Right renal cortex interstitium (tissue), 3 donors: ENCODE results near the gene USPL1. TPM values are rescaled to one million over a fixed set of nuclear protein-coding genes. Genes with fewer than 3 reads are reported as not detected.

ENCODE experiments used
- DNase-seq, 3 donors: peaks; one replicate each; pipeline ENCODE4 v3.0.0-alpha.2; 2013; ENCODE audit warnings: low read depth in 3 of 3, low spot score in 2 of 3
- polyA plus RNA-seq, 3 donors: library from polyadenylated mRNA; unstranded; fragments of 120-200 nt; gene quantifications; one replicate each; pipeline ENCODE4 v1.2.1, GENCODE V29; 2013; ENCODE audit not compliant: insufficient read length in 3 of 3

Gene USPL1
- polyA plus RNA-seq, 3 donors = 23.1 to 28.2 (median 24.7) TPM

GRCh38 chr13:30692113-30692512 lies 74.4 kb downstream of the USPL1 start:
- DNase-seq = no peak

GRCh38 chr13:30696278-30697176 lies 78.8 kb downstream of the USPL1 start:
- no peak for DNase-seq

GRCh38 chr13:30697177-30697953 lies 79.6 kb downstream of the USPL1 start:
- no peak for DNase-seq

- no peak for DNase-seq
These were observed 80.3 kb downstream of the USPL1 start for GRCh38 chr13:30697996-30698401.

GRCh38 chr13:30698488-30699005 lies 80.8 kb downstream of the USPL1 start:
- no peak for DNase-seq

GRCh38 chr13:30700364-30700763 lies 82.6 kb downstream of the USPL1 start:
- DNase-seq = no peak

GRCh38 chr13:30702006-30702405 lies 84.3 kb downstream of the USPL1 start:
- DNase-seq = no peak

- DNase-seq = no peak
These were observed 86.9 kb downstream of the USPL1 start for GRCh38 chr13:30704596-30704995.

DNA sequence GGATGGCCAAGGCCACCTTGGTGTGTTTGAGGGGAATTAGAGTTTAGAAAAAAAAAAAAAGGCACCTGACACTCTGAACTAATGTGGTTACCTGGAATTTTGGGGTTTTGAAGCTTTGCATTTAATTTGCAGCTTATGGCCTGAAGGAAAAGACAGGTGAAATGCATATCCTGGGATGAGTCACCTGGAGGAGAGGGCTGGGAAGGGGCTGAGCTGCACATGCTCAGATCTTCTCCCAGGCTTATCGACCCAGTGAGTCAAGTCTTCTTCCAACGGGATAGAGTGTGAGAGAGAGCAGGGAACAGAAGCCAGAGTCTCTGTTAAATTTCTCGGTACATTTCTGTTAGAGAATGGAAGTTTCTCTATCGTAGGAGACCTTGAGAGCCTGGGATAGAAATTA lies 88.0 kb downstream of the USPL1 start:
- no peak for DNase-seq

- no peak for DNase-seq
These were observed 90.8 kb downstream of the USPL1 start for GRCh38 chr13:30708541-30708940.

Other genes starting within 250 kb of the USPL1 start
- gene UBE2L5, start 195.4 kb upstream of the USPL1 start, polyA plus RNA-seq = 1 to 10 TPM in 1 of 3 donors, under 1 TPM in 2; 0.46 to 1.1 (median 0.47) TPM
- gene HMGB1, start 152.0 kb upstream of the USPL1 start, polyA plus RNA-seq = 1,000 to 10,000 TPM in 1 of 3 donors, 100 to 1,000 TPM in 2; 901 to 1,042 (median 920) TPM
- 1 to 10 TPM; 3.6 to 6.0 (median 4.8) TPM for gene ALOX5AP, start 117.6 kb downstream of the USPL1 start, polyA plus RNA-seq